Esophagus muscularis mucosa (tissue), 3 donors: ENCODE results near the gene GLCE.

Experiments used
- EP300 ChIP-seq: sonication (generic); formaldehyde crosslinking; IDR thresholded peaks from one replicate; pipeline ENCODE4 v1.6.1; 2017; ENCODE audit warnings: antibody characterized with exemption
- POLR2A ChIP-seq: fragments of 450-650 bp; IDR thresholded peaks from one replicate; pipeline ENCODE4 v1.6.1; 2017; ENCODE audit warnings: antibody characterized with exemption, moderate library complexity, mild to moderate bottlenecking, low read depth
- POLR2AphosphoS5 ChIP-seq, 2 donors: sonication (generic); formaldehyde crosslinking; IDR thresholded peaks; one replicate each; pipeline ENCODE4 v1.6.1; 2017; ENCODE audit warnings: antibody characterized with exemption in 2 of 2

DNA sequence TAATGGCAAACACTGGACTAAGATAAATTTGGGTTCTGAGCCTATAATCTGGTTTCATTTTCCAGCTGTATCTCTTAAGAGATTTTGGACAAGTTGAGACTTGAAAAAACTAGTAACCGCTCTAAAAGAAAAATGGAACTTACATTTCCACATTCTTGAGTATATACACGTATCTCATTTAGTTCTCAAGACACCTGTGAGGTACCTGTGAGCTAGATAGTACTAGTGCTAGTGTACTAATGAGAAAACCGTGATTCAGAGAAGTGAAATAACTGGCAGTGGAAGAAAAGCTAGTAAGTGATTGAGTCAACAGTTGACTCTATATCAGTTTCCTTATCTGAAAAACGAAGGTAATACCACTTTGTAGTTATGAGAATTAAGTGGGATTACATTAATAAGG lies 76.1 kb downstream of the GLCE start:
- TF ChIP-seq POLR2A (no peak), POLR2AphosphoS5 (IDR thresholded peaks at IDR 0.05) (no peak), EP300 (no peak)
